ENCODE results near the gene DNLZ. TPM values are rescaled to one million over a fixed set of nuclear protein-coding genes. Genes with fewer than 3 reads are reported as not detected.
"Not testable (repeated sequence)": the region's sequence is repeated elsewhere in the genome, so short reads cannot be mapped to it uniquely, and the experiment has no call there.

DNLZ gene
- total RNA-seq, 2 experiments from 2014 or later: 16.8 to 21.2 TPM

DNA sequence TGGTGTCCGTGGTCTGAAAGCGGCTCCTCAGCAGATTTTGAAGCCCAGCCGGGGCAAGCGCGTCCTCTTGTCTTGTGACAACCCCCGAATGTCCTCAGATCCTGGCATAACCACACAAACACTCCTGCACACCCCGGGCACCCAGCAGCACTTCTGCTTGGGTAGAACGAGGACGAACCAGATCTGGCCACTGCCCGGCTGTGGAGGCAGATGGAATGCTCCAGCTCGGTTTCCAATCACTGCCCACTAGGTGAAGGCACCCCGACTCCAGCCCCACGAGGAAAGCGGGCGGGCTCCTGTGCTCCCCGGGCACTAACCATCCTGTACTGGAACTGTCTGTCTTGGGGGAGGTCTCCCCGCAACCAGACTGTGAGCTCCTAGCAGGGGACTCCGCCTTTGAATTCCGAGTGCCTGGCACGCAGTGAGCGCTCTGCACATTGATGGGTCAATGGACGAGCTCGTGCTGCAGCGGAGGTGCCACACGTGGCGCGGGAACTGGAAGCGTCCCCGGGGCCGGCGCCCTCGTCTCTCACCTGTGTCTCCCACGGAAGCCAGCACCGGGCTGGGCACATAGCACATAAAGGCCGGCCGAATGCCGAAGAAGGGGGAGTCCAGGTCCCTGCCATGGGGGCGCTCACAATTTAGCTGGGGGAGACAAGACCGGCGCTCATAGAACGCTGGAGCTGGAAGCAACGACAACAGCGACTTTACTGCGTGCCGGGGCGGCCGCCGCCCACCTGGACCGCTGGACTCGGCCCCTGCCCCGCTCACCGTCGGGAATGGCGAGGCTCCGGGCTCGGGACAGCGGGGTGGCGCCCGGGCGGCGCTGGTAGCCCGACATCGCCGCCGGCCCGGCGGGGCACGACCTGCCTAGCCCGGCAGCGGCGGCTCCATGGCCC is 46.3 kb upstream of the DNLZ start:
- intact Hi-C loops (cut with micrococcal nuclease; ENCODE audit: unreplicated experiment): loop anchor here (2.0 kb wide), 1 partner anchor 73 kb away; the partner anchor contains the start of gene SEC16A
- TF ChIP-seq EZH2phosphoT487 (IDR thresholded peaks at IDR 0.05; ENCODE audit: borderline replicate concordance, low read depth, low read length): no peak
- no peak for TF ChIP-seq CTCF (conservative IDR thresholded peaks at IDR 0.05; ENCODE audit: low read length)
- no peak overlapping the region for H2AFZ ChIP-seq (ENCODE audit: low read length)
- H3K4me1 ChIP-seq (ENCODE audit: insufficient read depth, low read length, poor library complexity, severe bottlenecking): peaks cover 37% of the 10 kb centered on the region
- peak; percentile 61 for DNase-seq (ENCODE audit: low spot score)
- H3K36me3 ChIP-seq (ENCODE audit: insufficient read depth, low read length): peaks cover 71% of the 10 kb centered on the region
- H3K79me2 ChIP-seq (ENCODE audit: insufficient read depth, low read depth, low read length): peaks cover 49% of the 10 kb centered on the region
- H3K4me3 ChIP-seq (ENCODE audit: low read depth, low read length, poor library complexity, severe bottlenecking): peak overlapping the region; percentile 92
- H3K4me2 ChIP-seq (ENCODE audit: low read length): peak overlapping the region; percentile 100
- POLR2A ChIA-PET: interaction anchor here (0.5 to 1.4 kb wide), 5 partner anchors 9 to 1139 kb away, joined by 3 to 5 read pairs (median 4); partner anchors contain the start of gene DNLZ
- peak overlapping the region; percentile 56 for H3K27ac ChIP-seq (ENCODE audit: low read depth, low read length, poor library complexity, severe bottlenecking)
- H4K20me1 ChIP-seq (ENCODE audit: insufficient read depth, low read length): no peaks in the 10 kb centered on the region
- H3K9me3 ChIP-seq (ENCODE audit: low read length): no peaks in the 10 kb centered on the region
- BruUV-seq (replicated peaks): TSS peak; percentile 52
- H3K9me2 ChIP-seq (ENCODE audit: insufficient read depth, low read length): no peaks in the 10 kb centered on the region
- CTCF ChIA-PET (ENCODE audit: unreplicated experiment): interaction anchor here (0.6 to 0.7 kb wide), 2 partner anchors 44 to 47 kb away, joined by 3 read pairs; partner anchors contain the start of gene DNLZ

- H3K4me3 ChIP-seq (ENCODE audit: low read depth, low read length, poor library complexity, severe bottlenecking): no peak overlapping the region
- no peak overlapping the region for H3K4me2 ChIP-seq (ENCODE audit: low read length)
- peaks cover 43% of the 10 kb centered on the region for H3K4me1 ChIP-seq (ENCODE audit: insufficient read depth, low read length, poor library complexity, severe bottlenecking)
- peaks cover 69% of the 10 kb centered on the region for H3K36me3 ChIP-seq (ENCODE audit: insufficient read depth, low read length)
- no peak overlapping the region for H3K27ac ChIP-seq (ENCODE audit: low read depth, low read length, poor library complexity, severe bottlenecking)
- no TSS peak for BruUV-seq (replicated peaks)
- ChIA-PET POLR2A (no interaction called here), CTCF (ENCODE audit: unreplicated experiment) (no interaction called here)
- no peak for DNase-seq (ENCODE audit: low spot score)
- H3K79me2 ChIP-seq (ENCODE audit: insufficient read depth, low read depth, low read length): peaks cover 49% of the 10 kb centered on the region
- H3K9me3 ChIP-seq (ENCODE audit: low read length): no peaks in the 10 kb centered on the region
- H2AFZ ChIP-seq (ENCODE audit: low read length): no peak overlapping the region
- no peak for TF ChIP-seq EZH2phosphoT487 (IDR thresholded peaks at IDR 0.05; ENCODE audit: borderline replicate concordance, low read depth, low read length)
- TF ChIP-seq CTCF (conservative IDR thresholded peaks at IDR 0.05; ENCODE audit: low read length): no peak
- intact Hi-C loops (cut with micrococcal nuclease; ENCODE audit: unreplicated experiment): no loop called here
- H3K9me2 ChIP-seq (ENCODE audit: insufficient read depth, low read length): no peaks in the 10 kb centered on the region
- H4K20me1 ChIP-seq (ENCODE audit: insufficient read depth, low read length): no peaks in the 10 kb centered on the region
These were observed 44.4 kb upstream of the DNLZ start for GRCh38 chr9:136407911-136408310.

DNA sequence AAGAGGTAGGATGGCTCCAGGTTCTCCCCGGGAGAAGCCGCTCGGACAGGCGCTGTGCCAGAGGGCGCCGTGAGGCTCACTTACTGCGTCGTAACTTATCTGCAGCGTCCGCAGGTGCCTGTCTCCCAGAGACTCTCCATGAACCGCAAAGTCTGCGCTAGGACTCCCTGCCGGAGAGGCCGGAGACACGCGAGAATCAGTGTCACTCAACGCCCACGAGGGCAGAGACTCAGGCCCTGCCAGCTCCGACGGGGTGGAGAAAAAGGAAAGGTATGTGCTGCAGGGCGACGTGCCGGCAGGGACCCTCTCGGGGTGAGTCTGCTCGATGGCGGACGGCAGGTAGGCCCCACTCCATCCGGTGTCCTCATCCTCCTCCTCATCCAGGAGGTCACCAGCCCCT is 43.5 kb upstream of the DNLZ start:
- H3K27ac ChIP-seq (ENCODE audit: low read depth, low read length, poor library complexity, severe bottlenecking); POLR2A ChIA-PET; H3K4me2 ChIP-seq (ENCODE audit: low read length); H2AFZ ChIP-seq (ENCODE audit: low read length); H4K20me1 ChIP-seq (ENCODE audit: insufficient read depth, low read length); H3K9me3 ChIP-seq (ENCODE audit: low read length); H3K4me3 ChIP-seq (ENCODE audit: low read depth, low read length, poor library complexity, severe bottlenecking); H3K9me2 ChIP-seq (ENCODE audit: insufficient read depth, low read length); BruUV-seq (replicated peaks); DNase-seq (ENCODE audit: low spot score); intact Hi-C loops (cut with micrococcal nuclease; ENCODE audit: unreplicated experiment); CTCF ChIA-PET (ENCODE audit: unreplicated experiment): not testable (repeated sequence)
- Histone ChIP-seq H3K79me2 (ENCODE audit: insufficient read depth, low read depth, low read length) (peaks cover 41% of the 10 kb centered on the region), H3K4me1 (ENCODE audit: insufficient read depth, low read length, poor library complexity, severe bottlenecking) (peaks cover 41% of the 10 kb centered on the region), H3K36me3 (ENCODE audit: insufficient read depth, low read length) (peaks cover 68% of the 10 kb centered on the region)

GRCh38 chr9:136405904-136406303 is 42.4 kb upstream of the DNLZ start:
- Histone ChIP-seq H3K4me1 (ENCODE audit: insufficient read depth, low read length, poor library complexity, severe bottlenecking) (peaks cover 31% of the 10 kb centered on the region), H3K79me2 (ENCODE audit: insufficient read depth, low read depth, low read length) (peaks cover 30% of the 10 kb centered on the region), H3K36me3 (ENCODE audit: insufficient read depth, low read length) (peaks cover 74% of the 10 kb centered on the region)
- H3K4me2 ChIP-seq (ENCODE audit: low read length); DNase-seq (ENCODE audit: low spot score); BruUV-seq (replicated peaks); H4K20me1 ChIP-seq (ENCODE audit: insufficient read depth, low read length); H3K9me2 ChIP-seq (ENCODE audit: insufficient read depth, low read length); intact Hi-C loops (cut with micrococcal nuclease; ENCODE audit: unreplicated experiment); POLR2A ChIA-PET; H3K9me3 ChIP-seq (ENCODE audit: low read length); CTCF ChIA-PET (ENCODE audit: unreplicated experiment); H3K27ac ChIP-seq (ENCODE audit: low read depth, low read length, poor library complexity, severe bottlenecking); H3K4me3 ChIP-seq (ENCODE audit: low read depth, low read length, poor library complexity, severe bottlenecking); H2AFZ ChIP-seq (ENCODE audit: low read length): not testable (repeated sequence)
